ENCODE measurements around the gene MINDY1.

The MINDY1 gene

GRCh38 chr1:150964164-150964489, 42.6 kb downstream of the MINDY1 start:
- no peak for DNase-seq

GRCh38 chr1:150963321-150964163, 43.2 kb downstream of the MINDY1 start:
- DNase-seq, result no peak

- no peak for DNase-seq
These were observed 44.9 kb downstream of the MINDY1 start for GRCh38 chr1:150961756-150962155.

GRCh38 chr1:150960646-150961045, 46.1 kb downstream of the MINDY1 start:
- DNase-seq, result no peak

- DNase-seq, result no peak
These were observed 49.0 kb downstream of the MINDY1 start for GRCh38 chr1:150957666-150958065.

GRCh38 chr1:150955280-150955679, 51.4 kb downstream of the MINDY1 start:
- no peak for DNase-seq

GRCh38 chr1:150954708-150955107, 52.0 kb downstream of the MINDY1 start:
- no peak for DNase-seq

All from CD4-positive, alpha-beta T cell treated with Interferon gamma for 1 hour (primary cell).